Measurements from ENCODE around the gene ERGIC3.

Gene ERGIC3

DNA sequence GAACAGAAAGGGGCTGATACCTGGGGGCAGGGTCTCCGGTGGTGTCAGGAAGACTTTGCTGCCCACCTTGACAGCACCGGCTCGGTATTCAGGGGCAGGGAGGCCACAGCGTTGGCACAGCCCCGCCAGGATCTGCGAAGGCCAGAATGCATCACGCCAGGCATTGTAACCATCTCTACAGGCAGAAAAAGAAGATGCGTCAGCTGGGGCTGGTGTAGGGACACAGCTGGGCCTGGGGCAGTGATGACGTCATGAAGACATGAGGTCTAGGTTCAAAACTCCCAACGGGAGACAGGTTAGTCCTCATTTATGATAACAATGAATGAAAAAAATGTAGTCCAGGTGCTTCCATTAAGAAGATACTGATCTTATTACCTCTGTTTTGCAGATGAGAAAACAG, 22.0 kb downstream of the ERGIC3 start:
- no peak for DNase-seq

DNA sequence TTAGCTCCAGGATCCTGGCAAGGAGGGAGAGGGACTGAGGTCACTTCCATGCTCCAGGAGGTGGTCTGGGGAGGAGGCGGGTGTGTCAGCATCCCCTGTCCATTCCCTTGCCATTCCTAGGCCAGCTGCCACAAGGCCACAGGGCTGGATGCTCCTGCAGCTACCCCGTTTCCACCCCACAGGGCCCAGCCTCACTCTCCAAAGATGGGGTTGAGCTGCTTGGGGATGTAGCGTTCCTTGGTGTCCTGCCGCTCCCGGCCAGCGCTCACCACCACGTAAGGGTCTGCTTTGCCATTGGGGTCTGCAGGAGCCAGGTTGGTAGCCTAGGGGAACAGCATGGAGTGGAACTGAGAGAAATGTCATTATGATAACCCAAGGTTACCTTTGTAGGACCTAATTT, 23.0 kb downstream of the ERGIC3 start:
- DNase-seq, result no peak

DNA sequence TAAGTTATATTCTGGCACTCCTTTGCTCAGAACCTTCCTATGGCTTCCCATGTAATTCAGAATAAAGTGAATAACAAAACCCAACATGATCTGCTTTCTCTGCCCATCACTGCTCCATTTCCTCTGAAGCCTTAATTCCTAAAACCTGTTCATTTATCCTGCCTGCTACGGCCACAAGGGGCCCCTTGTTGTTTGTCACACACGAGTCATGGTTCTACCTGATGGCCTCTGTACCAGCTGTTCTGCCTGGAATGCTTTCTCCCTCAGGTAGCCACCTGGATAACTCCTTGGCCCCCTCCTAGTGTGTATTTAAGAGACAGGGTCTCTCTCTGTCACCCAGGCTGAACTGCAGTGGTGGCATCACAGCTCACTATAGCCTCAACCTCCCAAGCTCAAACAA, 26.8 kb downstream of the ERGIC3 start:
- DNase-seq, result no peak

DNA sequence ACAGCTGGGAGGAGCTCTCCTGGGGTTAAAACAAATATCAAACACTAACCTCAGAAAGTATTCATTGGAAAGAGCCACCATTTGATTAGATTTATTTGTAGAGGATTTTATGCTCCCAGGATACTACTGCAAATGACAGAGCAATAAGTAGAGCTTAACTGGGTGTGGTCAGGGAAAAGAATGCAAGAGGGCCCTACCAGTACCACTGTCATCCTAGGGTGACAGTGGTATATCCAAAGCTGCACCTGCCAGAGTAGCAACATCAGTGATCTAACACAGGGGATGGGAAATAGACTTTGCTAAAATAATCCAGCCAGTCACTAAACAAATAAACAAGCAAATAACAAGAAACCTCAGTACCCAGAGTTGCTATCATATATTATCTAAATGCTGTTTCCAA, 29.7 kb downstream of the ERGIC3 start:
- no peak for DNase-seq

DNA sequence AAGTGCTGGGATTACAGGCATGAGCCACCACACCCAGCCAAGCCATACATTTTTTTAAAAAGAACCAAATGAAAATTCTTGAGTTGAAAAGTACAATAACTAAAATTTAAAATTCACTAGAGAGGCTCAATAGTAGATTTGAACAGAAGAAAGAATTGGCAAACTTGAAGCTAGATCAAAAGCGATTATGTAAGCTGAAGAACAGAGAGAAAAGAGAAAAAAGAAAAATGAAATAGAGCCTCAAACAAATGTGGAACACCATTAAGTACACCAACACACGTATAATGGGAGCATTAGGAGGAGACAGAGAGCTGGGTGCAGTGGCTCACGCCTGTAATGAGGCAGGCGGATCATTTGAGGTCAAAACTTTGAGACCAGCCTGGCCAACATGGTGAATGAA, 31.0 kb downstream of the ERGIC3 start:
- DNase-seq, result no peak

DNA sequence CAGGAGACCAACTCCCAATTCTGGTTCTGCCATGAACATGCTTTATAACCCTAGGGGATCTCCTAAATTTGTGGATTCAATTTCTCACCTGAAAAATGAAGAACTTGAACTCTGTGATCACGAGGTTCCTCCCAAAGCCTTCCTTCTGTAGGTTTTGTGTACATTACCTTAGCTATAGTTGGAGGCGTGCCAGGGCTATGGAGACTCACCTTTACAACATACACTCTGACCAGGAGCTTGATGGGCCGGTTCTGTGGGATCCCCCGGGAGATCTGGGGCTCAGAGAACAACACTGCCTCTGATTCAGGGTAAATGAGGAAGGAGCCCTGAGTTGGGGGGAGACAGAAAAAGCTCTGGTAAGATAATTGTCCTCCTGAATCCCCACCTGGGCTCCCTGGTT, 34.1 kb downstream of the ERGIC3 start:
- DNase-seq, result no peak

DNA sequence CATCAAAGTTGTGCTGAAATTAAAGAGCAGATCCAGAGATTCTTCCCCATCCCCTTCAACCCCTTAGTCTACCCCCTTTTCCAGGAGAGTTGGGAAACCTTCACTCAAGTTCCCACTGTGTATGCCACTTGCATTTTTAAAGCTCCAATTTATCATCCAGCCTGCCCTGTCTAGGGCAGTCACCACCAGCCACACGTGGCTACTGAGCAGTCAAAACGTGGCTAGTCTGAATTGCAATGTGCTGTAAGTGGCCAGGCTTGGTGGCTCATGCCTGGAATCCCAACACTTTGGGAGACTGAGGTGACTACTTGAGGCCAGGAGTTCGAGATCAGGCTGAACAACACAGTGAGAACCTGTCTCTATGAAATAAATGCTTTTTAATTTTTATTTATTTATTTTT, 34.9 kb downstream of the ERGIC3 start:
- no peak for DNase-seq

DNA sequence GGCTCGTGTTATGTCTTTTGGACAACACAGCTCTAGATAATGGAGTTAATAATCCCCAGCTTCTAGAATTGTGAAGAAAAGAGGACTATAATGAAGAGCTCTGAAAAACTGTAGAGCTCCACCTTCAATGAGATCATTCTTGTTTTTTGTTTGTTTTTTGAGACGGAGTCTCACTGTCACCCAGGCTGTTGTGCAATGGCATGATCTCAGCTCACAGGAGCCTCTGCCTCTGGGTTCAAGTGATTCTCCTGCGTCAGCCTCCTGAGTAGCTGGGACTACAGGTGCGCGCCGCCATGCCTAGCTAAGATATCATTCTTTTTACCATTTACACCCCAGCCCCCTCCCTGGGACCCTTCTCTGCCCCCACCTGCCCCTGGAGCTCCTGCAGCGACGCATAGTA, 36.6 kb downstream of the ERGIC3 start:
- no peak for DNase-seq

DNA sequence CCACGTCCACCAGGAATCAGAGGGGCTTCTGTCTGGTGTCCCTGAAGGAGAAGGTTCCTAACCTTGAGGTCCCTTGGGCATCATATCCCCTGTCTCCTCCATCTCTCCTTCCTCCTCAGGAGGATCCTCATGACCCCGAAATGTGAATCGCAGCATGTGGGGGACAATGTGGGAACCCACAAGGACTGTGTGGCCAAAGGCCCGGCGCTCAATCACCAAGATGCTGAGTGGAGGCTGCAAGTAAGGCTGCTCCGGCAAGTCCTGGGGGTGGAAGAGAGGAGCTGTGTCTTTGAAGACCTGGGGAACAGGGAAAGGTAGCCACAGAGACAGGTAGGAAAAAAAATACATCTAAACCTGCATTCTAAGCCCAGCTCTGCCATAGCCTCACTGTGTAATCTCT, 37.3 kb downstream of the ERGIC3 start:
- DNase-seq, result no peak

DNA sequence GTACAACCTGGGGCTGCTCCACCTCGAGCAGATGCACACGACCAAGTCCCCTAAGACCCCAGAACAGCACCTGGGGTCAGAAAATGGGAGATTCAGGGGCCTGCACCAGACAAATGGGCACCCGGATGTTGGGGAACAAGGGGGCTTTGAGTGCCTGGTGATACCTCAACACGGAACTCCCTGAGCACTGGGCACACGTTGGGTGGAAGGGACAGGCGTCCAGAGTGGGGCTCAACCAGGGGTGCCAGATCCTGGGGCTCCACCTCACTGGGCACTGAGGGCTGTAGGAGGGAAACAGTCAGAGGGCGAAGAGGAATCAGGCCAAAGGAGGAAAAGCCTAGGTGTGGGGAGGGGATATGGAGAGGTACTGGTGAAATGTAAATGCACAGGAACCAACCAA, 40.3 kb downstream of the ERGIC3 start:
- no peak for DNase-seq

DNA sequence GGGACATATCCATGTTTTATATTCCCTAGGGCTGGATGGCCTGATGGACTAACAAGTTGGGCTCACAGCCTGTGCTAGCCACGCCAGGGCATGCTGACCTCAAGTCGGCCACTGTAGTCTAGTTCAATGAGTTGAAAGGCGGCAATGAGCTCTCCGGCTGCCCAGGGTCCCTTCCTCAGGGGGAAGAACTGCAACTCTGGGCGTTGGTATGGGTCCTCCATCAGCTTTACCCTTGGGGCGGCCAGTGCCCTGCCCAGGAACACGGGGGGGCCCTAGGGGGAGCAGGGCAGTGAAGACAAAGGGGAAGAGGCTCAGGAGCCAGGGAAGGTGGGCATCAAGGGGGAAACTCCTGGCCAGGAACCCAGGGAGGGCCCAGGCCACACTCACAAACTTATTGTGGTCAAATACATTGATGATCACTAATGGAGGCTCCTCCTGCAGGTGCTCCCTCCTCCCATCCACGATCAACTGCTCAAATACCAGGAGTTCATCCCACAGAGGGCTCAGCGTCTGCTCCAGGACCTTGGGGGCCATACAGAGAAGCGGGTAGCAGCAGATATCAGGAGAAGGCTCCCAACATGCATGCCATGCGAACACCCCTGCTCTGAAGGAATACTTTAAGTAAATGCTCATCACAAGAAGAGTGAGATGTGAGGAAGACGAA, 41.0 kb downstream of the ERGIC3 start:
- no peak for DNase-seq

DNA sequence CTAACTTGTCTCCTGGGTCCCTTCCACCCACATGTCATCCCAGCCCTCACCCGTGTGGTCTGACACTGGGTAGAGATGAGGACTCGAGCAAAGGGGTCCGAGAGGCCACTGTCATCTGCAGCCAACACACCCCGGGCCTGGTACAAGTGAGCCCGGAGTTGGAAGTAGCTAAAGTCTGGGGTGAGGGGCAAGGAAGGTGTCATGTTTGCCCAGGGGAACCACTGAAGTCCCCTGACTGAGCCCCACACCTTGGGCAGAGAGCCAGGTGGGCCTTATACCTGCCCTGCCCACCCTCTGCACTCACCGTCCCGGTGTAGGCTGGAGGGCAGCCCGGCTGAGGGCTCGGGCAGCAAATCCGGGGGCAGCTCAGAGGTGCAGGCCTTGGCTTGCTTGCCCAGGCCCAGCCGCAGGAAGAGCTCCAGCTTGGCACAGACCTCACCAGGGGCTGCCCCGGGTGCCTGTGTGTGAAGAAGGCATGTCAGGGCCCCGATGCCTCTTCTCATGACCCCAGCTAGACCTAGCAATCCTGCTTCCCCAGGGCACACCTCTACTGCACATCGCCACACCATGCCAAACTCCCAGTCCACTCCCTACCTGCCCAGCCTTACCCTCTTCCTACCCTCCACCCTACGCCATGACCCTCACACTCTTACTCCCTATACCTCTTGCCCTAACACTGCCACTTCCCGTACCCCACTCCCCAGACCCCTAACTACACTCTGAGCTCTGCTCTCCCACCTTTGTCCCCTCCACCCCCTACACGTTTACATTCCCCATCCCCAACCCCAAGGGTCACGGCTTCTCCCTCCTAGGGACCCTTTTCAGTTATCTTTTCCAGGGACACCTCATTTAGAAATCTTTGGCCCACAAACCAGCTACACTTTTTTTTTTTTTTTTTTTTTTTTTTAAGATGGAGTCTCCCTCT, 42.0 kb downstream of the ERGIC3 start:
- DNase-seq, result no peak

DNA sequence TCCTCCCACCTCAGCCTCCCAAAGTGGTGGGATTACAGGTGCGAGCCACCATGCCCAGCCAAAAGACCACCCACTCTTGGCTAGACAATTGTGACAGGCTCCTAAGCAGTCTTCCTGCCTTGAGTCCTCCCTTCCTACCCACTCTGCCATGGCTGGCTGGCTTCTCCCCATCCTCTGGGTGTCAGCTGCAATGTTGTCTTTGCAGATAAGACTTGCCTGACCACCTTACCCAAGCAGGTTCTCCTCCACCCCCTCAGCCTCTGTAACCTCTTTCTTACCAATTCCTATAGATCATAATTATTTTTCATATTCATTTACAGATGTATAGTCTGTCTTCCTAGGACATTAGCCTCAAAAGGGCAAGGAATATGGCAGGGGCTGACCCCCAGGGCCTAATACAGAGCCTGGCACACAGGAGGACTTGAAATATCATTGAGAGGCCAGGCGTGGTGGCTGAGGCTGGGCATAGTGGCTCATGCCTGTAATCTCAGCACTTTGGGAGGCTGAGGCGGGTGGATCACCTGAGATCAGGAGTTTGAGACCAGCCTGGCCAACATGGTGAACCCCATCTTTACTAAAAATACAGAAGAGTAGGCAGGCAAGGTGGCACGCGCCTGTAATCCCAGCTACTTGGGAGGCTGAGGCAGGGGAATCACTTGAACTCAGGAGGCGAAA, 45.0 kb downstream of the ERGIC3 start:
- no peak for DNase-seq

DNA sequence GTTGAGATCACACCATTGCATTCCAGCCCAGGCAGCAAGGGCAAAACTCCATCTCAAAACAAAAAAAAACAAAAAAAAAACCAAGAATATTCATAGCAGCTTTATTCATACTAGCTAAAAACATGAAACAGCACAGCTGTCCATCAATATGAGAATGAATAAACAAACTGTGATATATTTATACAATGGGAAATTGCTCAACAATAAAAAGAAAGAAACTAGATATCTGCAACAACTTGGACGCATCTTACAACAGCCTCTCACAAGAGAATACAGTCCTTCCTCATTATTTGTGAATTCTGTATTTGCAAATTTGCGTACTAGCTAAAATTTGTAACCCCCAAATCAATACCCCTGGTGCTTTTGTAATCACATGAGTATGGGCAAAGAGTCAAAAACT, 45.6 kb downstream of the ERGIC3 start:
- DNase-seq, result no peak

DNA sequence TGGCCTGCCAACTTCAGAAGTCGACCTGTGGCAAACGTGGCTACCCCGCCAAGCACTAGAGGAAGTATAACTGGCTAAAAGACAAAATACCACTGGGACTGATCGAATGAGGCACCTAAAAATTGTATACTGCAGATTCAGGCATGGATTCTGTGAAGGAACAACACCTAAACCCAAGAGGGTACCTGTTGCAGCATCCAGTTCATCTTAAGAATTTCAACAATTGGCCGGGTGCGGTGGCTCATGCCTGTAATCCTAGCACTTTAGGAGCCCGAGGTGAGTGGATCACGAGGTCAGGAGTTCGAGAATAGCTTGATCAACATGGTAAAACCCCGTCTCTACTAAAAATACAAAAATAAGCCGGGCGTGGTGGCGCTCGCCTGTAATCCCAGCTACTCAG, 46.5 kb downstream of the ERGIC3 start:
- no peak for DNase-seq

DNA sequence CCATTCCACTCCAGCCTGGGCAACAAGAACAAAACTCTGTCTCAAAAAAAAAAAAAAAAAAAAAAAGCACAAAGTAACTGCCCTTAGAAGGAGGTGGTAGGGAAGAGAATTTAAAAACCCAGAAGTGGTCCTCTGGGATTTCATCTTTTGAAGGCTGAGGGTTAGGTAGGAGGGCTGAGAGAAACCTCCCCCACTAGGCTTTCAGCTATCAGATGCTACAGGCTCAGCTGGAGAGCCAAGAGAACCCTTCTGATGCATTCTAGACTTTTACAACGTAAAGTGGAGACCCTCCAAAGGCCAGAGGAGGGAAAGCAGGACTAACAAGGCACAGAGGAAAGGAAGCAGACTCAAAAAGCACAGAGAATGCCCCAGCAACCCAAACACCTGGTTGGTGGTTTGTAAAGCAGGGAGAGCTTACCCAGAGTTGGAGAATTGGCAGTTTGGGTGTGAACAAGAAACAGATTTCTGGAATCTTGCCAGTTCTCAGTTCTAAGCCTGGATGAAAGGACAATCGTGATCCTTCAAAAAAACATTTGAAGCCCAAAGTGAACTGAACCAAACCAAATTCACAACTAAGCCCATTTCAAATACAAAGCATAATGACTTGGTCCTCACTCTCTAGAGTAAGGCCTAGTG, 50.6 kb downstream of the ERGIC3 start:
- no peak for DNase-seq

DNA sequence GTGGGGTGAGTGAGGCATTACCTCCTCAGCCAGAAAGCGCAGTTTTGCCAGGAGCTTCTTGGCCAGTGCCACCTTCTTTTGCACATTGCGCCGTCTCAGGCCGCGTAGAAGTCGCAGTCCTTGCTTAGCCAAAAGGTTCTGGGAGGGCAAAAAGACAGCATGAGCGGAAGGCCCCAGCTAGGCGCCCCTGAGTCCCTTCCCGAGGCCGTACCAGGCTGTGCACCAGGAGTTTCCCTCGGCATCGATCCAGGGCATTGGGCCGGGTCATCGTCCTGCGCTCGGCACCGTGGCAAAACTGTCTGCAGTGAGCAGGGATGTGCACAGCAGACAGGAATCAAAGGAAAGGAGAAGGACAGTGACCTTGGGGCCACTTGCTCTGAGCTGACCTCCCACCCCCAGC, 53.6 kb downstream of the ERGIC3 start:
- no peak for DNase-seq

DNA sequence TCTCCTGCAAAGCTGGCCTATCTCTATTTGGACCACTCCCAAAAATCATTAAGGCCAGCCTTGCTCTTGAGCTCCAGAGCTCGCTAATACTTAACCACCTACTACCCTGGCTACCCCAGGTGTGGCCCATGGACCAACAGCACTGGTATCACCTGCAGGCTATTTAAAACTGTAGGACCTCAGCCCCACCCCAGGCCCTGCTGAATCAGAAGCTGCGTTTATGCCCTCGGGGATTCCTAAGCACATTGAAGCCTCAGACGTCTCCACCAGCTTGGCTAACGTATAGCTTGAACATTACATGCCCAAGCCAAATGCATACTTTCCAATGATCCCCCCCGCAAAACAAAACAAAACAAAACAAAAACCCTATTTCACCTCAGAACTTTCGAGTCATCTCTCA, 54.0 kb downstream of the ERGIC3 start:
- DNase-seq, result no peak

DNA sequence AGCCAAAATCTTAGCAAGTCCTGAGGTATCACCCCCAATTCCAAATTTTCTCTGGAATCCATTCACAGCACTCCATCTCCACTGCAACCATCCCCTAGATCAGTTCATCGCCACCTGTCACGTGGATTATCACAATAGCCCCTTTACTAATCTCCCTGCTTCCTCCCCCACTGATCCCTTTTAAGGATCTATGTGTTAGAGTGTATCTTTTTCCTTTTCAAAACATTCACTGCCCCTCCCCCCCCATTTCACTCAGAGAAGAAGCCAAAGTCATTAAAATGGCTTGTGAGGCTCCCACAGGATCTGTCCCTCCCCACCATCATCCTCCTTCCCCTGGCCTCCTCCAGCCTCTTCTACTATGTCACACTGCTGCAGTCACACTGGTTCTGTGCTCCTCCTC, 55.3 kb downstream of the ERGIC3 start:
- DNase-seq, result no peak

DNA sequence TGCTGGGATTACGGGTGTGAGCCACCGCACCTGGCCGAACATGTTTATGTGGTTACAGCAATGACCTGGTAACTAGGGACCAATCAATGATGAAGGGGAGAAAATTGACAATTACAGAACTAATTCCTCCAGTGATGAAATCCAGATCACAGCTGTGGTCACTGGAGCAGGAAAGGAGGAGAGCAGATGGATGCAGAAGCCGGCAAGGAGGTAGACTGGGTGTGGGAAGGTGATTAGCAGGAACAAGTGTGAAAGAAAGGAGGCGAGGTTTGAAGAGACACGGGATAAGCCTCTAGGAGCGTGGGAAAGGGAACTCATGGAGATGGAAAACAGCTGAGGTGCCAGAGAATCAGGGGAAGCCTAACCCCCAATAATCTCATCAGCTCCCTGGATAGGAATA, 56.6 kb downstream of the ERGIC3 start:
- no peak for DNase-seq

DNA sequence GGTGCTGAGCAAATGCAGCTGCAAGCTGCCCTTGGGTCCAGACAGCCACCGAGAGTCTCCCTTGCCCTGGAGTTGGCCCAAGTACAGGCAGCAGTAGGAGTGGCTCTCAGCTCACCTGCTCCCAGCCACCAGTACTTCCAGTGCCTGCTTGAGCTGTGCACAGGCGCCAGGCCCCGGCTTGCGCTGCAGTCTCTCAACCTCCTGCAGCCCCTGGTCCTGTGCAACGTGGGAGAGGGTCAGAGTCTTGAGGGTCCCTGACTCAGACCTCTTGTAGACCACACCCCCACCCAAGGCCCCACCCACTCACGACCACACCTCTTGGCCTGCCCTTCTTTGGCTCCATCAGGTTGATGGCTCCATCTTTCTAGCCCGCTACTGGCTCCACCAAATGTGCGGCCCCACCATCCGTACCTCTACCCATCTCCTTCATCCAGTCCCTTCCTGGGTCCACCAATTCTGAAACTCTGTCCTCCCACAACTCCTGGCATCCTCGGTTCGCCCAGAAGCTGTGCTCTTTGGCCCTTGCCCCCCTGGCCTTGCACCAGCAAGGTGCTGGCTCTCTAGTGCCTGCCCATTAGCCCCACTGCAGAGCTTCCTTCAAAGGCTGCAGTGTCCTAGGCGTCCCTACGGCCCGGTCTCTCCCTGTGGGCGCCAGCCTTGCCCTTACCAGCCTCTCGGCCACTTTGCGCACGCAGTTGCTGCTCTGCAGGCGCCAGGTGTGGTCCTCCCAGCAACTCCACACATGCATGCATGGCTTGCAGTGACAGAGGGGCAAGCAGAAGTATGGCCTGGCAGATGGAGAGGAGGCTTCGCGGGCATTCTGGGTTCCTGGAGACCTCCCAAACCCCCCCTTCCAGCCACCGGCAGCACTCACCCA, 57.3 kb downstream of the ERGIC3 start:
- DNase-seq, result no peak

DNA sequence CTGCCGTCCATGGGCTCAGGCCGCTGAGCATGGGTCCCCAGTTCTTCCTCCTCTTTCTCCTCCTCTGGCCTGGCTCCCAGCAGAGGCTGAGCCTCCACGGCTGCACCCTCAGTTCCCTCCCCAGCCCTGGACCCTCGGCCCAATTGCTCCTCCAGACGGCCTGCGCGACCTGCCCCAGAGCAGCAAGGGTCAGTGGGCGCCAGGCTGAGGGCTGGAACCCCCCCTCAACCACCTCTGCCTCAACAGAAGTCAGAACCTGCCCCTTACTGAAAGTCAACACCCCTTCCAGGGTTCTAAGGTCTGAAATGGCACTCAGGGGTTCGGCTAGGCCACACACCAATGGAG, 57.9 kb downstream of the ERGIC3 start:
- no peak for DNase-seq
